ENCODE results near the gene MRPL38. TPM values are rescaled to one million over a fixed set of nuclear protein-coding genes. Genes with fewer than 3 reads are reported as not detected.
"Not testable (repeated sequence)": the region's sequence is repeated elsewhere in the genome, so short reads cannot be mapped to it uniquely, and the experiment has no call there.

The MRPL38 gene
- polyA plus RNA-seq, 3 donors from 2014 or later, result 55.9 to 67.5 (median 64.0) TPM

- no peaks in the 10 kb centered on the region for H3K9me3 Mint-ChIP-seq
- peaks cover 0 to 2% (median 0%) of the 10 kb centered on the region in 3 donors for H3K27me3 Mint-ChIP-seq (ENCODE audit: low read depth in 3 of 3)
- H3K36me3 Mint-ChIP-seq, result peaks cover 0 to 7% (median 0%) of the 10 kb centered on the region in 3 donors
- DNase-seq, result no peak
- no peak overlapping the region for H3K27ac Mint-ChIP-seq
- H3K4me1 Mint-ChIP-seq, result no peaks in the 10 kb centered on the region
- no peak overlapping the region for H3K4me3 Mint-ChIP-seq
These were observed 16.2 kb downstream of the MRPL38 start for GRCh38 chr17:75888484-75888883.

DNA sequence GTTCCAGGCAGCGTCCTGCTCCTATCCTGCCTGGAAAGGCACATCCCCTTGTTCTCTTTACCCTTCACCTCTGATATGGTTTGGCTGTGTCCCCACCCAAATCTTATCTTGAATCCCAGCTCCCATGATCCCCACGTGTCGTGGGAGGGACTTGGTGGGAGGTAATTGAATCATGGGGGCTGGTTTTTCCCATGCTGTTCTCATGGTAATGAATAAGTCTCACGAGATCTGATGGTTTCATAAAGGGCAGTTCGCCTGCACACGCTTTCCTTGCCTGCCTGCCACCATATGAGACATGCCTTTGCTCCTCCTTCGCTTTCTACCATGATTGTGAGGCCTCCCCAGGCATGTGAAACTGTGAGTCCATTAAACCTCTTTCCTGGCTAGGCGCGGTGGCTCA lies 18.8 kb downstream of the MRPL38 start:
- H3K27ac Mint-ChIP-seq; DNase-seq; H3K36me3 Mint-ChIP-seq; H3K4me3 Mint-ChIP-seq; H3K4me1 Mint-ChIP-seq; H3K9me3 Mint-ChIP-seq; H3K27me3 Mint-ChIP-seq (ENCODE audit: low read depth in 3 of 3): not testable (repeated sequence)

DNA sequence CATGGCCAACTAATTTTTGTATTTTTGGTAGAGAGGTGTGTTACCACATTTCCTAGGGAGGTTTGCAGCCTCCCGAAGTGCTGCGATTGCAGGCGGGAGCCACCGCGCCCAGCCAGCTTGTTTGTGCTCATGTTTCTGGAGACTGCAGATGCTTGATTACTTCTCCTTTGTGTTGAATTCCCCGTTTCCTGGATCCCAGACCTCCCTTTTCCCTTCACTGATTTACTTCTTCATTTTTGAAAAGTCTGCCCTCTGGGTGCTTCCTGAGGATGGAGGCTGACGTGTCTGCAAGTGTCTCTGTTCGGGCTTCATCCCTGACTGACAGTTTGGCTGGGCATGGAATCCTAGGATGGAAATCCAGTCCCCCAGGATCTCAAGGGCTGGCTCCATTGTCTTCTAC lies 19.3 kb downstream of the MRPL38 start:
- Mint-ChIP-seq H3K36me3 (peaks cover 0 to 5% (median 0%) of the 10 kb centered on the region in 3 donors), H3K9me3 (no peaks in the 10 kb centered on the region), H3K4me1 (peaks cover 0 to 4% of the 10 kb centered on the region in 2 donors), H3K27ac (no peak overlapping the region), H3K27me3 (ENCODE audit: low read depth in 3 of 3) (peaks cover 0 to 5% (median 0%) of the 10 kb centered on the region in 3 donors), H3K4me3 (no peak overlapping the region)
- no peak for DNase-seq

DNA sequence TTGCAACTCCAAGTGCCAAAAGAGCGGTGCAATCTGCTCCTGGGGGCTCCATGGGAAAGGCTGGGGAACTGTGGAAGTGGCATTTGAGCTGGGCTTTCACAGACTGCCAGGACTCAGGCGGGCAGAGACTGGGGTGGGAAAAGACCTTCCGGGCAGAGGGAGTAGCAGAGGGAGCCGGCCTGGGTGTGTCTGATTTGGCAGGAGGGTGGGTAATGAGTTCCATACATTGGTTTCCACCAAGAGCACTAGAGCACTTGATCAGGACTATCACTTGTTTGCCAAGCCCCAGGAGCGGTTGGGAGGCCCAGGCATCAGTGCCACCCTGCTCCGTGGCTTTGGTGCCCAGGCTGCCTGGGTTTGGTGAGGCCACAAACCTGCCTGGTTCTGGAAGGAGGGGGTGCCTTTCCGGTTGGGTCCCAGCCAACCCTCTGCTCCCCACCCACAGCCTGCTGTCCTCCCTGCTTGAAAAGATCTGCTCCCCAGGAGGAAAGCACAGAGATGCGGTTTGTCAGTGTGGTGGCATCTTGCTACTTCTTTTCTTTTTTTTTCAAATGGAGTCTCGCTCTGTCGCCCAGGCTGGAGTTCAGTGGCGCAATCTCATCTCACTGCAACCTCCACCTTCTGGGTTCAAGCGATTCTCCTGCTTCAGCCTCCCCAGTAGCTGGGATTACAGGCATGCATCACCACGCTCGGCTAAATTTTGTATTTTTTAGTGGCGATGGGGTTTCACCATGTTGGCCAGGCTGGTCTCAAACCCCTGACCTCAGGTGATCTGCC lies 22.8 kb downstream of the MRPL38 start:
- no peak overlapping the region for H3K27ac Mint-ChIP-seq
- peaks cover 13 to 16% of the 10 kb centered on the region in 2 donors for H3K4me1 Mint-ChIP-seq
- H3K36me3 Mint-ChIP-seq, result no peaks in the 10 kb centered on the region
- H3K4me3 Mint-ChIP-seq, result peak overlapping the region in 1 of 5 donors; percentile 36
- DNase-seq, result no peak
- H3K9me3 Mint-ChIP-seq, result no peaks in the 10 kb centered on the region
- peaks cover 8 to 10% (median 9%) of the 10 kb centered on the region in 3 donors for H3K27me3 Mint-ChIP-seq (ENCODE audit: low read depth in 3 of 3)

GRCh38 chr17:75880266-75880665 lies 24.4 kb downstream of the MRPL38 start:
- peak overlapping the region in 3 of 5 donors; percentile 15 to 41 (median 33) for H3K4me3 Mint-ChIP-seq
- no peaks in the 10 kb centered on the region for H3K9me3 Mint-ChIP-seq
- peaks cover 9 to 13% (median 10%) of the 10 kb centered on the region in 3 donors for H3K27me3 Mint-ChIP-seq (ENCODE audit: low read depth in 3 of 3)

DNA sequence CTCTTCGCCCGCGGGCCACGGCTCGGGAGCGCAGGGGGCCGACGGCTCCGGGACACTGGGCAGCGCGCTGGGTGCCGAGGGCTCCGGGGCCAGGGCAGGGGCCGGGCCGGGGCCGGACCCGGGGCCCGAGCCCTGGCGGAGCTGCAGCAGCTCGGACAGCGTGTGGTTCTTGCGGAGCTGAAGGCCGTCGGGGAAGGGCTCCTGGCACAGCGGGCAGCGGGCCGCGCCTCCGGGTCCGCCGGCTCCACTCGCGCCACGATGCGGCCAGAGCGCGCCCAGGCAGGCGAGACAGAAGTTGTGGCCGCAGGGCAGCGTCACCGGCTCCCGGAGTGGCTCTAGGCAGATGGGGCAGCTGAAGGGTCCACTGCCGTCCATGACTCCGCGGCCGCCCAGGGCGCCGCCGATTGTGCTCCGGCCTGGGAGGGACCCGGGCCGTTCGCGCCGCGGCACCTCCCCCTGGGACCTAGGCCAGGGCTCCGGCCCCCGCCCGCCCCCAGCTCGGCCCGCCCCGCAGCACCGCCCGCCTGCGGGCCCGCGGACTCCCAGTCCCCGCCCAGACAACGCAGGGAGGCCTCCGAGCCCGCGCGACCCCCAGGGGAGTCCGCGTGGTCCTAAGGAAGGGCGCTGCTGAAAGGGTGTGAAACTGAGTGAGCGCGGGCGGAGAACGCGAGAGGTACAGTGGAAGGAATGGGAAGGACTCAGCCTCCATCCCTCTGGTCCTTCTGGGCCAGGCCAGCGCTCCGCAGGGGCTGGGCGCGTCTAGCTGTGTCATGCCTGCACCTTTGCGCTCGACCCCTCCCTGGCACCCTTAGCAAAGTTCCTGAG lies 26.3 kb downstream of the MRPL38 start, which contains the start of gene TRIM47:
Gene TRIM47, minus strand, starts transcription at position 408 of the 825 bp plus-strand sequence. Its CDS starts 33 bp downstream, at position 375.
- peak within 1 kb of the TSS in 2 of 6 donors; percentile 34 to 58 for H3K27ac Mint-ChIP-seq
- peaks cover 9 to 13% (median 10%) of the 10 kb centered on the region in 3 donors for H3K27me3 Mint-ChIP-seq (ENCODE audit: low read depth in 3 of 3)
- peak within 1 kb of the TSS; percentile 70 to 83 (median 71) for H3K4me3 Mint-ChIP-seq
- H3K9me3 Mint-ChIP-seq, result no peaks in the 10 kb centered on the region
- peak in 1 of 3 donors; percentile 24 for DNase-seq
- no peaks in the 10 kb centered on the region for H3K36me3 Mint-ChIP-seq
- H3K4me1 Mint-ChIP-seq, result peaks cover 24 to 27% of the 10 kb centered on the region in 2 donors

More at GRCh38 chr17:75880266-75880665, 24.4 kb downstream of the MRPL38 start:
- DNase-seq, result no peak
- H3K36me3 Mint-ChIP-seq, result no peaks in the 10 kb centered on the region
- H3K27ac Mint-ChIP-seq, result no peak overlapping the region
- peaks cover 24 to 27% of the 10 kb centered on the region in 2 donors for H3K4me1 Mint-ChIP-seq

DNA sequence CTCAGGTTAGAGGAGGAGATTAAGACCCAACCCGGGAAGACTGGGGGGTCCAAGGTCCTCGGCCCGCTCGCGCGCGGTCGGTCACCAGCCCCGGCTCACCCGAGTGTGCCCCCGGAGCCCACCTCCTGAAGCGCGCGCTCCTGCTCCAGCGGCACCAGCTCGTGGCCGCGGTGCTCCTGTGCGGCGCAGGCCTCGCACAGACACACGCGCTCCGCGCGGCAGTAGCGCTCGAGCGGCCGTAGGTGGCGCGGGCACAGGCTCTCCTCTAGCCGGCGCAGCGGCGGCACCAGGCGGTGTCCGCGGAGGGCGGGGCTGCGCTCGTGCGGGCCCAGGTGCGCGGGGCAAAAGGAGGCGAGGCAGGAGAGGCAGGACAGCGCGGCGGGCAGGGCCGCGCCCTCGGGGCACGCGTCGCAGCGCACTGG lies 26.9 kb downstream of the MRPL38 start:
- DNase-seq, result peak; percentile 55 to 68 (median 59)
- Mint-ChIP-seq H3K4me3 (peak overlapping the region; percentile 68 to 83 (median 71)), H3K9me3 (no peaks in the 10 kb centered on the region), H3K27me3 (ENCODE audit: low read depth in 3 of 3) (peaks cover 9 to 13% (median 10%) of the 10 kb centered on the region in 3 donors), H3K27ac (peak overlapping the region in 2 of 6 donors; percentile 34 to 58), H3K36me3 (no peaks in the 10 kb centered on the region), H3K4me1 (peaks cover 24 to 27% of the 10 kb centered on the region in 2 donors)

DNA sequence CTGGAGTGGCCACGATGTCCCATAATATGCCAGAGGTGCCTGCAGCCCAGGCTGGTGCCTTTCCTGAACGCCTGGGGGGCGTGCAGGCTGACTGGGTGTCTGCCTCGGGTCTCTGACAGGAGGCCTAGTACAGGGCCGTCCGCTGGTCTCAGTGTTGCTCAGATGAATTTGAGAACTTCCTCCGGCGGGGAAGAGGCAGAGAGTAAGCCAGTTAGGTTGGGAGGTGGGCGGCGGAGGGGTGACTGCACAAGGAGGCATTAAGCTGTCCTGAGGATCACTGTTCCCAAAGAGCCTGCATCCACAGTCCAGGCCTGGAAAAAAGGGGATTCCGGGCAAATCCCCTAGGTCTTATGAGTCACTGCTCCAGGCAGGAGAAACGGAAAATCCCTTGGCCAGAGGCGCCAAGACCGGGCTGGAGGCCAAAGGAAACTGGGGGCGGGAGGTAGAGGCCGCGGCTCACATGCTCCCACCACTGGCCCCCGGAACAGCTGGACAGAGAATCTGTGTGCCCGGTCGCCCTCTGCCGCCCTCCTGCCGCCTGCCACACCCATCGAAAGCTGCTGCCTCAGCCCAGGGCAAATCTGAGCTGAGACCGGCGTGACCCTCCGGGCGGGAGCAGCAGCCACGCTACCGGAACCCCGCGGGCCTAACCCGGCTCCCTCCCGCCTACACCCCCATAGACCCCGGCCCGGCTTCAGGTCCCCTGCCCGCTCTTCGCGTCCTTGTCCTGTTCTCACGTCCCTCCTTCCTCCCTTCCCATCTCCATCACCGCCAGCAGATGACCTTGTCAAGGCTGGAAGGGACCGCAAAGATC lies 27.5 kb downstream of the MRPL38 start:
- H3K4me3 Mint-ChIP-seq, result peak overlapping the region; percentile 68 to 83 (median 71)
- peaks cover 24 to 27% of the 10 kb centered on the region in 2 donors for H3K4me1 Mint-ChIP-seq
- peak overlapping the region in 3 of 6 donors; percentile 29 to 58 (median 34) for H3K27ac Mint-ChIP-seq
- no peak for DNase-seq
- no peaks in the 10 kb centered on the region for H3K36me3 Mint-ChIP-seq
- peaks cover 9 to 13% (median 10%) of the 10 kb centered on the region in 3 donors for H3K27me3 Mint-ChIP-seq (ENCODE audit: low read depth in 3 of 3)
- H3K9me3 Mint-ChIP-seq, result no peaks in the 10 kb centered on the region

GRCh38 chr17:75876190-75876937 lies 28.3 kb downstream of the MRPL38 start:
- Mint-ChIP-seq H3K27ac (peak overlapping the region in 3 of 6 donors; percentile 31 to 62 (median 53)), H3K4me1 (peaks cover 23 to 24% of the 10 kb centered on the region in 2 donors), H3K36me3 (no peaks in the 10 kb centered on the region), H3K9me3 (no peaks in the 10 kb centered on the region), H3K4me3 (peak overlapping the region; percentile 29 to 77 (median 62)), H3K27me3 (ENCODE audit: low read depth in 3 of 3) (peaks cover 6 to 13% (median 9%) of the 10 kb centered on the region in 3 donors)
- DNase-seq, result peak in 2 of 3 donors; percentile 20 to 26

DNA sequence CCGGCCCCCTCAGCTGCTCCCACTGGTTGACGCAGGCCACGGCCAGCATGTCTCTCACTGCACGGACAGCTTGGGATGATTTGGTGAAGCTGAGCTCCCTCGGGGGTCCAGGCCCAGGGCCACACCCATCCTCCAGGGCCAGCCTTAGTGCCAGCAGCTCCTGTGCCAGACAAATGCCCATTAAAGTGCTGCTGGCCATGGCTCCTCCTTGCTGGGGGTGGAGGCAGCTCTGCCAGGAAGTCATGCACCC lies 28.8 kb downstream of the MRPL38 start:
- Mint-ChIP-seq H3K9me3 (no peaks in the 10 kb centered on the region), H3K4me1 (peaks cover 23 to 24% of the 10 kb centered on the region in 2 donors), H3K36me3 (no peaks in the 10 kb centered on the region), H3K27ac (no peak overlapping the region), H3K4me3 (peak overlapping the region in 2 of 5 donors; percentile 62 to 68), H3K27me3 (ENCODE audit: low read depth in 3 of 3) (peaks cover 6 to 13% (median 9%) of the 10 kb centered on the region in 3 donors)
- DNase-seq, result no peak

- no peak for DNase-seq
- Mint-ChIP-seq H3K27ac (no peak overlapping the region), H3K27me3 (ENCODE audit: low read depth in 3 of 3) (peaks cover 6 to 13% (median 9%) of the 10 kb centered on the region in 3 donors), H3K4me1 (peaks cover 23 to 24% of the 10 kb centered on the region in 2 donors), H3K4me3 (no peak overlapping the region), H3K36me3 (no peaks in the 10 kb centered on the region), H3K9me3 (no peaks in the 10 kb centered on the region)
These were observed 29.3 kb downstream of the MRPL38 start for GRCh38 chr17:75875182-75875939.

Data from immature natural killer cell (primary cell).